Gastroesophageal sphincter (tissue), 4 donors: Measurements from ENCODE around the gene SNAI1. TPM values are rescaled to one million over a fixed set of nuclear protein-coding genes. Genes with fewer than 3 reads are reported as not detected.

Experiments
- ATAC-seq: fragments of 150-250 bp; one replicate; pipeline ENCODE4 v1.9.1; 2016; ENCODE audit warnings: mild to moderate bottlenecking, moderate library complexity
- H3K27ac ChIP-seq, 4 donors: fragments of 200-600 bp; sonication (generic) in 3 of 4; 1 replicate in 3 of 4; 2 replicates in 1 of 4; pipeline ENCODE4 v1.5.1; 2016 to 2019
- H3K27me3 ChIP-seq: fragments of 200-600 bp; sonication (generic); one replicate; pipeline ENCODE4 v1.5.1; 2019
- H3K36me3 ChIP-seq, 2 donors: fragments of 200-600 bp; sonication (generic); one replicate each; pipeline ENCODE4 v1.5.1; 2019; ENCODE audit warnings: control low read depth in 1 of 2
- H3K4me1 ChIP-seq, 3 donors: fragments of 200-600 bp; sonication (generic); 1 replicate in 2 of 3; 2 replicates in 1 of 3; pipeline ENCODE4 v1.5.1; 2016 to 2019; ENCODE audit warnings: control low read depth in 2 of 3
- H3K4me3 ChIP-seq, 2 donors: fragments of 200-600 bp; sonication (generic); one replicate each; pipeline ENCODE4 v1.5.1; 2019; ENCODE audit warnings: mild to moderate bottlenecking in 1 of 2, moderate library complexity in 1 of 2
- H3K9me3 ChIP-seq, 3 donors: fragments of 200-600 bp; sonication (generic); one replicate each; pipeline ENCODE4 v1.5.1; 2017 to 2019; ENCODE audit warnings: control low read depth in 2 of 3
- EP300 ChIP-seq: sonication (generic); formaldehyde crosslinking; IDR thresholded peaks from one replicate; pipeline ENCODE4 v1.6.1; 2017; ENCODE audit warnings: antibody characterized with exemption, mild to moderate bottlenecking
- POLR2A ChIP-seq, 2 donors: fragments of 450-650 bp; IDR thresholded peaks; one replicate each; pipeline ENCODE4 v1.6.1; 2017; ENCODE audit warnings: antibody characterized with exemption in 2 of 2, mild to moderate bottlenecking in 2 of 2, moderate library complexity in 1 of 2
- POLR2AphosphoS5 ChIP-seq: sonication (generic); formaldehyde crosslinking; IDR thresholded peaks from one replicate; pipeline ENCODE4 v1.6.1; 2017; ENCODE audit warnings: antibody characterized with exemption
- WGBS, 2 donors: methylation state at CpG; one replicate each; pipeline ENCODE4 v1.1.5; 2018; ENCODE audit warnings: low coverage in 1 of 2; 5-methylcytosine and 5-hydroxymethylcytosine counted together
- total RNA-seq, 4 donors: library from RNA; depleted of rRNA; stranded (reverse); fragments of >200 nt; gene quantifications; one replicate each; pipeline ENCODE4 v1.1.0, GENCODE V29; 2016
- TF ChIP-seq, protein P1 (sequence below), 4 experiments: fragments of 200-600 bp in 2 of 4; fragments of 450-650 bp in 2 of 4; sonication (generic) in 1 of 4; IDR thresholded peaks; one replicate each; pipeline ENCODE4 v1.5.1; 2017 to 2019; ENCODE audit warnings: antibody characterized with exemption in 4 of 4, mild to moderate bottlenecking in 2 of 4, moderate library complexity in 2 of 4

Gene SNAI1
- total RNA-seq, 4 donors from 2014 or later, result 0.79 to 2.6 (median 1.2) TPM

DNA sequence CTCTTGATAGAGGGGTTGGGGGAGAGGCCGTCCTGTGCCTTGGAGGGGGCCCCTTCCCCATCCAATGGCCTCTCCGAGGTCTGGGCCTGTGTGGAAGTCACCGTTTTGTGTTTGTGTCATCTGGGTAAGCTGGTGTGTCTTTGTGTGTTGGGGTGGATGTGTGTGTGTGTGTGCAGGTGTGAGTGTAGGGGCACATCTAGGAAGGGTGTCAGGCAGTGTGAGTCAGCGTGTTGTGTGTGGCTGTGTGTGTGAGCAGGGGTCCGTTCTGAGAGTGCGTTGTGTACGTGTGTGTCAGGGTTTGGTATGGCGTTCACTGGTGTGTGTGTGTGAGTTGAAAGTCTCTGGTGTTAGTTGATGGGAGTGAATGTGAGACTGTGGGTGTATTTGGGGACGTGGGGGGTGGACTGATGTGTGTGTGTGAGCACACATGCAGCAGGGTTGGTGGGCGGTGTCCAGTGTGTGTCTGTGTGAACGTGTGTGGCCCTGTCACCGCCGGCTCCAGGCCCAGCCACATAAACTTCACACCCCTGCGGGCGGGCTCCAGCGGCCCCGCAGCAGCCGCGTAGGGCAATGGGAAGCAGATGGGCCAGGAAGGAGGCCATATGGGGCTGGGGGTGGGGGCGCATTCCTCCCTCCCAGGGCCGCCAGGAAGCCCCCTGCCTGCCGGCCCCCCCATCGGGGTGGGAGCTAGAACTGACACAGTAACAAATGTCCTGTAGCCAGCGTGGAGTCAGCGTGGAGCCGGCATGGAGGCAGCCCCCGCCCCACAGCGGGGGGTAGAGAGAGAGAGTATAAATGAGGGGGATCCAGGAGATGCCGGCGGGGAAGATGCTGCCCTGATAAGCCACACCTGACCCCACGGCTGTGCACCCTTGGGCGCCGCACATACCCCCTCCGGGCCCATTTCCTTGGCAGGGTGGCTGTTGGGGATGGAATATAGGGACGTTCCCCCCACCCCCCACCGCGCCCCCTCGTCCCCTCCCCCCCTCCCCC is 32.1 kb downstream of the SNAI1 start:
- Histone ChIP-seq H3K9me3 (no peaks in the 10 kb centered on the region), H3K36me3 (no peaks in the 10 kb centered on the region), H3K4me3 (no peak overlapping the region), H3K27me3 (peaks cover 15% of the 10 kb centered on the region), H3K27ac (no peak overlapping the region), H3K4me1 (peaks cover 0 to 12% (median 0%) of the 10 kb centered on the region in 3 donors)
- 65 to 92% methylated on average over 6 to 13 of the region's 38 CpGs for WGBS, 2 donors
- TF ChIP-seq EP300 (no peak), POLR2AphosphoS5 (no peak), POLR2A (IDR thresholded peaks at IDR 0.05) (no peak)
- TF ChIP-seq, protein P1, sequence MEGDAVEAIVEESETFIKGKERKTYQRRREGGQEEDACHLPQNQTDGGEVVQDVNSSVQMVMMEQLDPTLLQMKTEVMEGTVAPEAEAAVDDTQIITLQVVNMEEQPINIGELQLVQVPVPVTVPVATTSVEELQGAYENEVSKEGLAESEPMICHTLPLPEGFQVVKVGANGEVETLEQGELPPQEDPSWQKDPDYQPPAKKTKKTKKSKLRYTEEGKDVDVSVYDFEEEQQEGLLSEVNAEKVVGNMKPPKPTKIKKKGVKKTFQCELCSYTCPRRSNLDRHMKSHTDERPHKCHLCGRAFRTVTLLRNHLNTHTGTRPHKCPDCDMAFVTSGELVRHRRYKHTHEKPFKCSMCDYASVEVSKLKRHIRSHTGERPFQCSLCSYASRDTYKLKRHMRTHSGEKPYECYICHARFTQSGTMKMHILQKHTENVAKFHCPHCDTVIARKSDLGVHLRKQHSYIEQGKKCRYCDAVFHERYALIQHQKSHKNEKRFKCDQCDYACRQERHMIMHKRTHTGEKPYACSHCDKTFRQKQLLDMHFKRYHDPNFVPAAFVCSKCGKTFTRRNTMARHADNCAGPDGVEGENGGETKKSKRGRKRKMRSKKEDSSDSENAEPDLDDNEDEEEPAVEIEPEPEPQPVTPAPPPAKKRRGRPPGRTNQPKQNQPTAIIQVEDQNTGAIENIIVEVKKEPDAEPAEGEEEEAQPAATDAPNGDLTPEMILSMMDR (IDR thresholded peaks at IDR 0.05), result no peak
- ATAC-seq, result no peak

GRCh38 chr20:50015636-50015992 is 32.8 kb downstream of the SNAI1 start:
- Histone ChIP-seq H3K27me3 (peaks cover 7% of the 10 kb centered on the region), H3K27ac (no peak overlapping the region), H3K36me3 (no peaks in the 10 kb centered on the region), H3K4me1 (peaks cover 0 to 9% (median 0%) of the 10 kb centered on the region in 3 donors), H3K4me3 (no peak overlapping the region), H3K9me3 (no peaks in the 10 kb centered on the region)
- no peak for TF ChIP-seq POLR2A (IDR thresholded peaks at IDR 0.05)
- no peak for TF ChIP-seq EP300
- no peak for TF ChIP-seq POLR2AphosphoS5
- TF ChIP-seq, protein P1 (IDR thresholded peaks at IDR 0.05), result no peak
- WGBS, 2 donors, result no CpG with 5 or more reads among the region's 8 CpGs
- no peak for ATAC-seq

GRCh38 chr20:50015993-50016770 is 33.4 kb downstream of the SNAI1 start:
- ATAC-seq, result no peak
- H3K36me3 ChIP-seq, result no peaks in the 10 kb centered on the region
- TF ChIP-seq POLR2A (IDR thresholded peaks at IDR 0.05), result no peak
- TF ChIP-seq, protein P1 (IDR thresholded peaks at IDR 0.05), result no peak
- no peak for TF ChIP-seq EP300
- TF ChIP-seq POLR2AphosphoS5, result no peak
- H3K27ac ChIP-seq, result no peak overlapping the region
- no peaks in the 10 kb centered on the region for H3K9me3 ChIP-seq
- peaks cover 6% of the 10 kb centered on the region for H3K27me3 ChIP-seq
- 70 to 75% methylated on average over 5 to 6 of the region's 18 CpGs for WGBS, 2 donors
- no peak overlapping the region for H3K4me3 ChIP-seq
- peaks cover 0 to 9% (median 0%) of the 10 kb centered on the region in 3 donors for H3K4me1 ChIP-seq

- Histone ChIP-seq H3K4me3 (no peak overlapping the region), H3K36me3 (no peaks in the 10 kb centered on the region), H3K4me1 (peaks cover 0 to 9% (median 0%) of the 10 kb centered on the region in 3 donors), H3K9me3 (no peaks in the 10 kb centered on the region), H3K27me3 (peaks cover 6% of the 10 kb centered on the region), H3K27ac (no peak overlapping the region)
- WGBS, 2 donors, result 86% methylated on average over 4 of the region's 5 CpGs; no CpG with 5 or more reads in 1 of the 2 donors
- no peak for TF ChIP-seq POLR2A (IDR thresholded peaks at IDR 0.05)
- no peak for ATAC-seq
These were observed 34.4 kb downstream of the SNAI1 start for GRCh38 chr20:50017160-50017559.

DNA sequence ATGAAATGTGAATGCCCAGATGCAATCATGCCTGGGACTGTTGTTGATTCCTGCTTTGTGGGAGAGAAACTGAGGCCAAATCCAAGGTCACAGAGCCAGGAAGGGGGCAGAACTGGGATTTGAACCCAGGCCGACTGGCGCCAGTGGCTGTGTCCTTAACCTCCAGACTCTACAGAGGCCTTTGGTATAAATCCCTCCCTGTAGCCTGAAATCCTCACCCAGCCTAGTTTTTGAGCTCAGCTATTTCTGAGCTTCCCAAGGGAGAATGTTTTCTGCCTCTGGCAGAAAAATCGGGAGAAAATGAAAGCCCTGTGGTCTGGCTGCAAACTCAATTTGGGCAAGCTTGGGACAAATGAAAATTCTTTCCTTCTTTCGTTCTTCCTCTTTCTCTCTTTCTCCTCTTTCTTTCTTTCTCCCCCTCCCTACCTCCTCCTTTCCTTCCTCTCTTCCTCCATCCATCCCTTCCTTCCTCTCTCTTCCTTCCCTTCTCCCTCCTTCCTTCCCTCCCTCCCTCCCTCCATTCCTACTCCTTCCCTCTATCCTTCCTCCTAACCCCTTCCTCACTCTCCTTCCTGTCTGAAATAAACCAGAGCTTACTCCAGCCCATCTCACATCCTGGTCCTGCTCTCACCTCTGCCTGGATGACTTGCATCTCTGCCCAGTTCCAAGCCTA is 34.9 kb downstream of the SNAI1 start:
- no peak for ATAC-seq
- no peaks in the 10 kb centered on the region for H3K9me3 ChIP-seq
- peaks cover 0 to 9% (median 0%) of the 10 kb centered on the region in 3 donors for H3K4me1 ChIP-seq
- no peaks in the 10 kb centered on the region for H3K36me3 ChIP-seq
- TF ChIP-seq EP300 (no peak), POLR2A (IDR thresholded peaks at IDR 0.05) (no peak), POLR2AphosphoS5 (no peak)
- TF ChIP-seq, protein P1 (IDR thresholded peaks at IDR 0.05), result no peak
- peaks cover 6% of the 10 kb centered on the region for H3K27me3 ChIP-seq
- no peak overlapping the region for H3K4me3 ChIP-seq
- WGBS, 2 donors, result 41 to 86% methylated on average over 3 to 4 of the region's 4 CpGs
- H3K27ac ChIP-seq, result no peak overlapping the region
